LoVo (cell line): ENCODE data around the gene CNNM1.

Source experiments
- DNase-seq: peaks from one replicate; pipeline ENCODE4 v3.0.0-alpha.2; 2016; ENCODE audit warnings: low spot score

The CNNM1 gene

DNA sequence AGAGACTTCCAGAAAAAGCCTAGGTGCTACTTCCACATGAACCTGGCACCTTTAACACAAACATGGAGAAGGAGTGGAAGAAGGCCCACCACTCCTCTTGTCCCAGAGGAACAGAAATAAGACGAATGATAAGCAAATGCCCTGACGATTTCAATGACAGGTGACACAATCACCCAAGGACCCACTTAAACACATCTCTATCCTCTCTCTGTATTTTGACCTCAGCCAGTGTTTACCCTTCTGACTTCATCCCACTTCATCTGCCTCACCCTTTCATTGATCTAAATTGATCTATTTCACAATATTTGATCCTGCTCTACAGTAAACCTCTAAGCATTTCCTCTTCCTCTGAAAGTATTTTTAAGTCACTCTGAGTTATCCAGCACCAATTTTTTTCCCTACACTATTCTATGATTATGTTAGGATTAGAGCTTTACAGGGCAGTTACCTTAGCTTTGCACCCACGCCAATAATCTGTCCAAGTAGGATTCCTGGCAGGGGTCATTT is 92.1 kb downstream of the CNNM1 start:
- no peak for DNase-seq

DNA sequence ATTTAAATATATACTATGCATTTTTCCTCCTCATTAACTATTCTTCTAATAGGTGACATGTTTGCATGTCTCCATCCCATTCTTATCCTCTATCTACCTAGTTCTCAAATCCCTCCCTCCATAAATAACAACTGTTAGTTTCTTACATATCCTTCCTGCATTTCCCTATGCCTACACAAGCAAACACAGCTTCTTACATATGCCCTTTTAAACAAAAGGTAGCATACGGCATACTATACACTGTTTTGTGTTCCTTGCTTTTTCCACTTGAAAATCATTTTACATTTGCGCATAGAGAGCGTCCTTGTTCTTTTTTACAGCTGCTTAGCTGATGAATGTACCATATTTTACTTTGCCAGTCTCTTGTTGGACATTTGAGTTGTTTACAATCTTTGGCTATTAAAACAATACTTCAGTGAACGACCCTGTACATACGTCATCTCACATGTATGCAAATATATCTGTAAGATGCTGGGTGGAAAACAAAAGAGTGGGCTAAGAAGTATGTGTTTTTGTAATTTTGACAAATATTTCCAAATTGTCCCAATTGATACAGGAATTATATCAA is 93.5 kb downstream of the CNNM1 start:
- DNase-seq, result no peak

DNA sequence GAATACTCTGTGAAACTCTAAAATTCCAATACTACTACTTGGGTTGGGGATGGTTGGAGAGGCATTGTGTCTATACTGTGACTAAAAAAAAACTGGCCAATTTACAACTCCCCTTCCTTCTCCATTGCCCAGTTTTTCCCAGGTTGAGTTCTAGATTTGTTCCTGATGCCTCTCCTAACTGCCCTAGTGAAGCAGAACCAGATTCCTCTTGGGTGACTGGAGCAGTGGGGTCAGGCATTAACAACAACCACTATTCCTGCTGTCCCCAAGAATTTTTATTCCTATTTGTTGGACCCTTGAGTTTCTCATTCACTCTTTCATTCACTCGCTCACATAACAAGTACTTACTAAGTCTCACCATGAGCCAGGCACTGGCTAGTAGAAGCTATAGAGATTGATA is 95.5 kb downstream of the CNNM1 start:
- no peak for DNase-seq

DNA sequence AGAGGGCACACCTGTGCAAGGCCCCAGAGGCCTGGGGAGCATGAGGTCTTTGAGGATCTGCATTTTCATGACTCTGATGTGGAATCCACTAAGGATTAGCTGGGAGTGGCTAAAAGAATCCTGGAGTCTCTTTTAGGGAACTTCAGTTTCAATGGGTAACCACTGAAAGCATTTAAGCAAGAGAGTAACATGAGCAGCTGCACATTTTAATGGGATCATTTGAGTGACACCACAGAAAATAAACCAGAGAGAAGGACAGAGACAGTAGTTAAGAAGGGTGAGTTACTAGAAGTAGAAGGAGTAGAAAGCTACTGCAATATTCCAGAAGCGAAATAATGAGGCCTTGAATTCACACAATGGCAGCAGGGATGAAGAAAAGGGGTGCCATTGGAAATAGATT is 96.0 kb downstream of the CNNM1 start:
- DNase-seq, result no peak

DNA sequence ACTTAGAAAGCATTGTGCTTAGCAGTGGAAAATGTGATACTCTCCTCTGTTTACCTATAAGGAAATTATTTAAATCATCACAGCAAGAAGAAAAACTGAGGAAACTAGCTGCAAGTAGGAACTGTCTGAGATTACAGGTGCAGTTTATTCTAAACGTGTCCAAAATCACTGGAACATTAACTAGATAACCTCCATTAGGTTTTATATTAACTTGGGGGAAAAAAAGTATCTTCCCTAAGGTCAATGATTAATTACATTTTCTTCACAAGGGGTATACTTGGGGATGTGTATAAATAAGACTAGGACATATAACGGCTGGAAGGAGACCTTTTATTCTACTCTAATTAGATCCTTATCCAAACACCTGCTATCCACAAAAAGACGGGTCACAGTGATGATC is 97.5 kb downstream of the CNNM1 start:
- DNase-seq, result no peak

DNA sequence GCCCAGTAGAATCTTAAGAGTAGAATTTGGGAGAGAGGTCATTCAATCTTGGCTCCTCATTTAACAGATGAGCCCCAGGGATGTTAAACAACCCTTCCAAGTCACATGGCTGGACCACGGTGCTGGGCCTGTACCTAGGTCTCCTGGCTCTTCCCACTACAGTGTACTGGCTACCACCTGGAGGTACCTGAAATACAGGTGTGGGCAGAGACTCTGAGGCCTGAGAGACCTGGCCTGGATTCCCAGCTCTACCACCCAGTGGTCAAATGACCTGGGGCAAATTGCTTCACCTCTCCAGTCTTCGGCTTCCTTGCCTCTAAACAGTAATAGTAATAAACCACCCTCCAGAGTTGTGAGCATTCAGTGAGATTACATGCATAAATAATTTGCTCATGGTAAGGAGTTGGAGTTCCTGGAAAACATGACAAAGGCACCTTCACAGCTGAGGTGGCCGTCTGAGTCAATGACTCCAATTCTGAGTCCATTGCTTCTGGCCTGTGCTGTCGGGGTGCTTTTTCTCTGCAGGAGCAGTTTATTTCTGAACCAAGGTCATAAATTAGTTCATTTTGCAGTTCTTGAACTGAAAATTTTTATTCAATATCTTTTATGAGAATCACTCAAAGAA is 98.5 kb downstream of the CNNM1 start:
- no peak for DNase-seq

DNA sequence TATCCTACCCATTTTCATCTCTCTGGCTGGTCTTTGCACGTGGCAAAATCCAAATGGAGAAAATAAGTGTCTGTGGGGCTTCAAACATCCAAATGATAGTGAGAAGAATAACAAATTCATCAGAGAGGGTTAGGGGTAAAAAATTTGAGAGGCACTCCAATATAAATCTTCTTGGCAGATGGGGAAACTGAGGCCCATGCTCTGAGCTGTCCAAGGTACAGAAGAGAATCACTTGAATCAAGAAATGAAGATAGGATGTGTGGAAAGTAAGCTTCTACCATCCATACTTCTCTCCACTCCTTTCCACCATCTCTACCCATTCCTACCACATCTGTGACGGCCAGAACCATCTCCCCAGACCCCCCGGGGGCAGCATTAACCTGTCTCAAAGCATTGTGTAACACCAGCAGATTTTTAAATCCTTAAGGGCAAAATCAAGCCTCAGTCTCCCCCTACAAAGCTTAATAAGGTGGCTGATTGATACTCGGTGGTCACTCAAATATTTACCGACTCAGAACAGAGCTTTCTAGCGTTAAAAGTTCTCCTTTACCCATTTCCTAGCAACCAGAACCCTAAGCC is 100.5 kb downstream of the CNNM1 start:
- DNase-seq, result no peak

DNA sequence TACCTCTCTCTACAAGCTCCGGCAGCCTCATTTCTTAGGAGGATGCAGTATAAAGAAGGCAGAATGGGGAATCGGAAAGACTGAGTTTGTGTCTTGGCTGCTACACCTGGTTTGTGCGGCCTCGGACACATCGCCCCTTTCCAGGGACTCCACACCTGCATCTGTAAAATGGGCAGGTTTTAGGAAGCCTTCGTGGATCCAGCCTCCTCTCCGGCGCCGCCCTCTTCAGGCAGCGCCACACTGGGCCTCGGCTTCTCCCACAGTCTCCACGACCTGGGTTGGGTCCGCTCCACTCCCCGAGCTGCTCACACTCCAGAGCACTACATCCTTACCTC is 100.9 kb downstream of the CNNM1 start:
- no peak for DNase-seq

DNA sequence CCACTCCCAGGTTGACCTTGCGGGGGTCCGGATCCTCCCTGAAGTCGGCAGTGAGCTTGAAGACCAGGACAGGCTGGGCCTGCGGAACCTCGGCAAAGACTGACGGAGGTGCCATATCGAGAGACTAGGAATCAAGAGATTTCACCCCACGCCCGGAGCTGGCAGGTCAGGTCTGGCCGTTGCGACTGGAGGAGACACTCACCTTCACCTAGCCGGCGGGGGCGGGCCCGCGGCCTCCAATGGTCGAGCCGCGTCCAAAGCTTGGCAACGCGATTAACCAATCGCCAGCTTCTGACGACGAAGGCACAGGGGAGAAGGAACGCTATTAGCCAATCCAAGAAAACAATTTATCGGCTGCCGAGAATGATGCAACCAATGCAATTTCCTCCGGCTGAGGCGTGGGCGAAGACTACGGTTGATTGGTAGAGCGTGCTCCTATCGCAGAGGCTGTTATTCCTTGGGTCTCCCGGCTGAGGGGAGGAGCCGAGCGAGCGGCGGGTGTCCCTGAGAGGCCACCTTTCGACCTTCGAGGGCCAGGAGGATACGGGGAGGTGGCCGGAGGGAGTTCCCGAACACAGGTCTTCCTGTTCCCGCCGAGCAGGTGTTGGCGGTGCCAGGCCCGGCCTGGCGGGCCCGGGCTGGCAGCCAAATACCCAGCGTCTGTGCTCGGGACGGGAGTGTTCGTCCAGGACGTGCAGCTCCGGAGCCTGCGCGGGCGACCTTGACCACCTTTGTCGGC is 101.5 kb downstream of the CNNM1 start, which contains the start of gene GOT1:
Gene GOT1 (minus strand): TSS at position 174 of the 739 bp plus-strand sequence. CDS start 59 bp downstream, at position 115.
- peak; percentile 99 for DNase-seq

DNA sequence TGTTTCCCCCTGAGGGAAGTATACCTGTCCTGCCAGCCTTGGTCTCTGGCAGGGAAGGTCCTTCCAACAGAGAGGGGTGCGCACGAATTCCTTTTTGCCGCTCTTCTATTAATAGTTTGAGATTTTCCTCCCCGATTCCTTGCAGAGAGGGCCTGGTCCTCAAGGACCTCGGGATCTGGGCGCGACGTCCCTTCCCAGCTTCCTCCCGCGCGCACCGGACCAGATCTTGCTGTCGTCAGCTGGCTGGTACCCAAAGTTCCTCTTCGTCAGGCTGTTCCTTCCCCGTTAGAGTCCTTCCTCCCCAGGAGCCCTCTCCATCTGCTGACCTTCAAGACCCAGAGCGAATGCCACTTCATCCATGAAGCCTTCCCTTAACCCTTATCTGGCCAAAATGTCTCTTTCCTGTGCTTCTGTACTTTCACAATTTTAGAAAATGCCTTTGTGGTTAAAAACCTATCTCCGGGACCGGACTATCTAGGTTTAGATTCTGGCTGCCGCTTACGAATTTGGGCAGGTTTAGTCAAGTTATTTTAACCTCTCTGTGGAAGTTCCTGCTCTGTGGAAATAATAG is 102.1 kb downstream of the CNNM1 start:
- DNase-seq, result peak; percentile 62

DNA sequence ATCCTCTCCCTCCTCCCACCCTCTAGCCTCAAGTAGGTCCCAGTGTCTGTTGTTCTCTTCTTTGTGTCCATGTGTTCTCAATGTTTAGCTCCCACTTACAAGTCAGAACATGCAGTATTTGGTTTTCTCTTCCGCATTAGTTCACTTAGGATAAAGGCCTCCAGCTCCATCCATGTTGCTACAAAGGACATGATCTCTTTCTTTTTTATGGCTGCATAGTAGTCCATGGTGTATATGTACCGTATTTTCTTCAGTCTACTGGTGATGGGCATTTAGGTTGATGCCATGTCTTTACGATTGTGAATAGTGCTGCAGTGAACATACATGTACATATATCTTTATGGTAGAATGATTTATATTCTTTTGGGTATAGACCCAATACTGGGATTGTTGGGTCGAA is 102.9 kb downstream of the CNNM1 start:
- no peak for DNase-seq

DNA sequence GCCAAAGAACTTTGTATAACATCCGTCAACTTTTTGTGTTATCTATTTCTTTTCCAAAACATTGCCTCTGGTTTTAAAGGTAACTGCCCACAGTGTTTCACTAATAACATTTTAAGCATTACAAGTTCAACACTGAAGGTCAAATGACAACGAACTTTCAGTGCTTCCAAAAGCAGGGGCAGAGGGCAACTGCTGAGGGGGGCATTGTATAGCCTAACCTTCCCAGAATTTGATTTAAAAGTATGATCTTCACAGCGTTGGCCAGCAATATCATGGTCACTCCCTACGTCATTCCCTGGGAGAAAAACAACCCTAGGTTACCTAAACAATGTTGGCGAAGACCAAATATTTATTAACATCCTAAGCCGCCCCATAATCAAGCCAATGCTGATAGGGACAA is 103.7 kb downstream of the CNNM1 start:
- no peak for DNase-seq

DNA sequence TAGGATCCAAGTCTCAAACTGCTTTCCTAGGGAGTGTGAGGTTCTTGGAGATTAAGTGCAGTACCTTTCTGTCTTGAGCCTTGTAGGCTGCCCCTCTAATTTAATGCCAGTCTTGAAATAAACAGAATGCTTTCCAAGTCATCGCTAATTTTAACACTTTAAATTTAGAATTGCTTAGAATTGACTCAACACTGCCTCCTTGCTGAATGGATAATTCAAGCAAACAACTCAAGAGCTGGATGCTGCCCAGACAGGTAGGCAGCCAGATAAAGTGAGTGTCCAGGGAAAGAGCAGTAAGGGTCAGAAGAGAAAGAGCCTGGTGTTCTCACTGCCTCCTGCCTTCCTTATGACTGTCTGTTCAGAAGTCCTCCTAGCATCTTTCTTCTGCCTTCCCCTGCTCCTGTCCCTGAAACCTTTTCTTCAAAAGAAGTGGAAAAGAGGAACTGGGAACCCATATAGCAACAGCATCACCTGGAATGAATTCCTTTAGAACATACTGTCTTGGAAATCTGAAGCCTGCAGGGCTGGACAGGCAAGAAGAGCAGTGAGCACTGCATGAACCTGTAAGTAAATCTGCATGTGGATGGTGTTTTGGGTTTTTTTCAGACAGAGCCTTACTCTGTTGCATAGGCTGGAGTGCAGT is 104.3 kb downstream of the CNNM1 start:
- no peak for DNase-seq

DNA sequence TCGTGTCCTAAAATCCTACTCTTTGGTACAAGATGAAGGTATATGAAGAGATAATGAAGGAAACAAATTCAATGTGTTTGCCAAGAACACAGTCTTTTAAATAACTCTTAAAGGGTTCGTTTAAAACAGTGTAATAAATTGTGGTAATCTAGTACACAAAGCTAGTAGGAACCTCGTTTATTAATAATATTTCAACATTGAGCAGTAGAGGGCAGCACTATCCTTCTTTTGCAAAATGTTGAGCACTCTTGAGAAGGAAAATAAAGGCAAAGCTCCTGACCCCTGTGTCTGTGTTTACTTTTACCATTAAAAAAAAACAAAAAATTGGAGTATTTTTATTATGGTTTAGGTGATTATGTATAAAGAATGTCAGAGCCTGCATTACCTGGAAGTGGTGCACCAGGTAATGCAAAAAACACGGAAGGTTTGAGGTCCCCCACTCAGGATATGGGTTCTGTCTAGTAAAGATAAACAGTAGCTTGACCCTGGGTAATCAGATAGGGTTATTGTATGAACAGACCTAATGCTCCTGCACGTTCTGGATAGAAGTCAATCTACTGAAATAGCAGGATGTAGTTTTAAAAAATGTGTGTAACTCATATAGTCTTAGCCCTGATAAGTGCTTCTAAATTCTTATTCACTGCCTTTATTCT is 107.0 kb downstream of the CNNM1 start:
- peak; percentile 56 for DNase-seq

DNA sequence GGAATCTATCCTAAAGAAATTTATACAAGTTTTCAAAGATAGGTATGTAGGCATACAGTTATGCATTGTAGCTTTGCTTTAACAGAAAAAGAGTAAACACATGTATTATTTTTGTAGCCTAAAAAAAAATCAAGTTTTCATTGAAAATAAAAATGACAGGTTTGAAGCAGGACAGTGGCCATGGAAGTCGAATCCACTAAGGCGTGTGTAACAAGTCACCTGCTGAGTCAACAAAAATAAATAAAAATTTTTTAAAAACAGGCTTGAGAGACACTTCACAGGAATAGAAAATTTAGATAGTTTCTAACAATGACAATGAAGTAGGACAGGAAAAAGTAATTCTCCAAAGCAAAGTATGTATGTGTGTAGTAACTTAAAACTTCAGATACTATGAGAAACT is 109.7 kb downstream of the CNNM1 start:
- DNase-seq, result no peak

DNA sequence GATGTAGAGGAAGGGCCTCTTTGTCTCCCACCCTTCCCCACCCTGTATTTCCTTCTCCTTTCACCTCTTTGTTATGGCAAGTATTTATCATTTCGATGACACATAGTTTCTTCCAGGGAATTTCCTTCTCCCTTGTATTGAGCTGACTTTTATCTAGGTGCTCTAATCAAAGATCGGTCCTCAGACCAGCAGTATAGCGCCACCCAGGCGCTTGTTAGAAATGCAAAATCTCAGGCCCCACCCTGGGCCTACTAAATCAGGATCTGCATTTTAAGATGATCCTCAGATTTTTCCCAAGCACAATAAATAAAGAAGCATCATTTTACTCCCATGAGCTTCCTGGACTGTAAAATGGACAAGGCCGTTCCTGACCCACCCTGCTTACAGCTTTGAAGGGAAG is 113.2 kb downstream of the CNNM1 start:
- no peak for DNase-seq

DNA sequence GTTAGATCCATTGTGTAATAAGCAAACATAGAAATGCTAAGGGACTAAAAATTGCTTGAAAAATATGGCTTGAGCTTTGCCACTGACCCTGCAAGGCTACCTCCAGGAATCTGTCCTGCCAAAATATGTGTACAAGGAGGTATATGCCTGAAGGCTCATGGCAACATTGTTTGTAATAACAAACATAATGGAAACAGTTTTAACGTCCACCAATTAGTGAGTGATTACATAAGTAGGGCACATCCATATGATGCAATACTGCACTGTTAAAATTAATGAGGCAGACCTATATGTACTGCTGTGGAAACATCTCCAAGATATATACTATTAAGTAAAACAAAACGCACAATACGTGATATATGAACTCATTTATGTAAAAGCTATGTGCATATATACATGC is 114.3 kb downstream of the CNNM1 start:
- DNase-seq, result no peak
